HG02870 (cell line): ENCODE results near the gene CAMP.
"Not testable (repeated sequence)": the region's sequence is repeated elsewhere in the genome, so short reads cannot be mapped to it uniquely, and the experiment has no call there.

ENCODE experiments used
- ATAC-seq: cut with Tn5 transposase; IDR thresholded peaks from one replicate; pipeline ENCODE4 v1.9.1; 2021; ENCODE audit warnings: mild to moderate bottlenecking, moderate library complexity; ENCODE audit not compliant: unreplicated experiment

The CAMP gene

DNA sequence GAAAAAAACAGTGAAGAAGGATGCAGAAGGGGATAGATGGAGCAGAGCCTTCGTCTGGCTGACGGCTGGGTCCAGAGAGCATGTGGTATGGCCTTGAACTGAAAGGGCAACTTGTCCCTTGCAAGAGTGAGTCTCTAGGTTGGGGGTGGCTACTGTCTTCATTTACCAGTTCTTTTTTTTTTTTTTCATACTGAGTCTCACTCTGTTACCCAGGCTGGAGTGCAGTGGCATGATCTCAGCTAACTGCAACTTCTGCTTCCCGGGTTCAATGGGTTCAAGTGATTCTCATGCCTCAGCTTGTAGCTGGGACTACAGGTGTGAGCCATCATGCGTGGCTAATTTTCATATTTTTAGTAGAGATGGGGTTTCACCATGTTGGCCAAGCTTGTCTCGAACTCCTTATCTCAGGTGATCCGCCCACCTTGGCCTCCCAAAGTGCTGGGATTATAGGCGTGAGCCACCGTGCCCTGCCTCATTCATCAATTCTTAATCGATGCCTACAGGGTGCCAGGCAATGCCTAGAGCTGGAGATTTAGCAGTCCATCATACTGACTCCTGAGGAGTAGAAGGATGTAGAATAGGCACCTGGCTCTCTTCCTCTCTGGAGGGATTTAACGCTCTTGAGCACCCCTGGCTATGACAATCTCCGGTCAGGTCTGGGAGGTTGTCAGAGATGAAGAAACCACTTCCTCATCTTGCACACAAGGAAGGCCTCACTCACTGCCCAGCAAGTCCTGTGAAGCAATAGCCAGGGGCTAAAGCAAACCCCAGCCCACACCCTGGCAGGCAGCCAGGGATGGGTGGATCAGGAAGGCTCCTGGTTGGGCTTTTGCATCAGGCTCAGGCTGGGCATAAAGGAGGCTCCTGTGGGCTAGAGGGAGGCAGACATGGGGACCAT lies at the start of gene CAMP:
Gene CAMP (plus strand): TSS at position 880 of the 898 bp plus-strand sequence. CDS start 17 bp downstream, at position 897.
- ATAC-seq = peak; percentile 63

- ATAC-seq = no peak
Measured at GRCh38 chr3:48178072-48178471, 45.2 kb upstream of the CAMP start.

DNA sequence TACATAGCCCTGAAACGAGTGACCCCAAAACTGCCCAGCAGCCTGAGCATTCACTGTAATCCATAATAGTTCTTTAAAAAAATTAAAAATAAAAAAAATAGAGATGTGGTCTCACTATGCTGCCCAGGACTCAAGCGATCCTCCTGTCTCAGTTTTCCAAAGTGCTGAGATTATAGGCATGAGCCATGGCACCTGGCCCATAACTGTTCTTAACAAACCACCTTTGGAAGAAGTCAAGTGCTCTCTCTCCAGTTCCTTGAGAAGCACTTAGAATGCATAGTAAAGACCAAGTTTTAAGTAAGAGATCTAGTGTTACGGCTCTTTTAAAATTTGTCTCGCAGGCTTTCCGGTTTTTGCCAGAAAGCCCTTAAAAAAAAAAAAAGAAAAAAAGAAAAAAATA lies 43.3 kb upstream of the CAMP start:
- no peak for ATAC-seq

DNA sequence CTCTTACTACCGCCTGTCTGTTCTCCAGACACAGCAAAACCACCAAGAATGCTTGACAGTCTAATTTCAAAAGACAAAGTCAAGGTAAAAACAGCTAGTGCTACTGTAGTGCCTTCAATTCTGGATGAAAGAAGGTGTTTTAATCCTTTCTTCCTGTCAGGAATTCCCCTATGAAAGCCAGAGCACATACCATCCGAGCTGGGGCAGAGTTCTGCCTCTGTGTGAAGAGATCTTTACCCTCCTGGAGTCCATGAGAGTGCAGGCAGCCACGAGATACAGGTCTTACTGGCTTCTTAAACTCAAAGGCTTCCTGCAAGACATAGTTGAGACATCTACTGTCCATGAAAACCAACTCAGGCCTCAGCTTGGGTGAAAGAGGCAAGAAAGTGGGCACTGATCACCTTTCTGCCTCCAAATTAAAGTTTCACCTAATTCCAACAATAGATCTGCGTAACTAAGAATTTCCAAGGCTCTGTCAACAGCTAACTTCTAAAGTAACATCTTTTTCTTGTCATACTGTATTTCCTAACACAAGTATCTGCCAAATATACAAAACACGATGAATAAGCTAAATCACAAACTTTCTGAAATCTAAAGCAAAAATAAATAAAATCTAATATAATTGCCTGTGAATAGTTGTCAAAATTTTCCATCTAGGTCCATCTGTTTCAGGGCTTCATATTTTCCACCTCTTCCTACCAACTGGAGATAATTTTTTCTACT lies 42.6 kb upstream of the CAMP start:
- no peak for ATAC-seq

DNA sequence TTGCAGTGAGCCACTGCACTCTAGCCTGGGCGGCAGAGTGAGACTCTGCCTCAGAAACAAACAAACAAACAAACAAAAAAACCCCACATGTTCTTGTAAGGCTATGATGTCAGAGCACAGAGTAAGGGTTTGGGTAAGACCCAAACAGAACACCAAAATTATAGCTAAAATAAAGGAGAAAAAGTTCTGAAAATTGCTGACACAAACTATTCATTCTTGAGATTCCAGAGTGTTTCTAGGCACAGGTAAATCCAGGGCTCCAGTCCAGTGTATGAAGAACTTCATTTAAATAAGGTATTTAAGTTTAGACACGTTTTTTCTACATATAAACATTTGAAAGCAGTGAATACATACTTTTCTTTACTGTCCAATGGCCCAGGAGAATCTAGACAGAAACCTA lies 39.0 kb upstream of the CAMP start:
- ATAC-seq = no peak

GRCh38 chr3:48185129-48185528 lies 38.2 kb upstream of the CAMP start:
- no peak for ATAC-seq

GRCh38 chr3:48186631-48187300 lies 36.5 kb upstream of the CAMP start:
- ATAC-seq = no peak

DNA sequence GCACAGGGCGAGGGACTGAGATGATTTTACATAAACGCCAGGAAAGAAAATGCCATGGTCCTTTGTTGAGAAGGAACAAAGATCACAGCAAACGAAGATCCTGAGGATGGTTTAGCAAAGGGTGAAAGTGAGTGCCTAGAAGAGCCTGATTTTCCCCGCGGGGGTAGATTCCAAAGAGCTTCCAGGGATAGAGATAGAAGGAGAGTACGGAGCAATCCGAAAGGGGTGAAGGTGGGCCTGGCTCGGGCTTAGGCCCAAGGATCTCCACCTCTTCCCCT lies 36.1 kb upstream of the CAMP start:
- no peak for ATAC-seq

DNA sequence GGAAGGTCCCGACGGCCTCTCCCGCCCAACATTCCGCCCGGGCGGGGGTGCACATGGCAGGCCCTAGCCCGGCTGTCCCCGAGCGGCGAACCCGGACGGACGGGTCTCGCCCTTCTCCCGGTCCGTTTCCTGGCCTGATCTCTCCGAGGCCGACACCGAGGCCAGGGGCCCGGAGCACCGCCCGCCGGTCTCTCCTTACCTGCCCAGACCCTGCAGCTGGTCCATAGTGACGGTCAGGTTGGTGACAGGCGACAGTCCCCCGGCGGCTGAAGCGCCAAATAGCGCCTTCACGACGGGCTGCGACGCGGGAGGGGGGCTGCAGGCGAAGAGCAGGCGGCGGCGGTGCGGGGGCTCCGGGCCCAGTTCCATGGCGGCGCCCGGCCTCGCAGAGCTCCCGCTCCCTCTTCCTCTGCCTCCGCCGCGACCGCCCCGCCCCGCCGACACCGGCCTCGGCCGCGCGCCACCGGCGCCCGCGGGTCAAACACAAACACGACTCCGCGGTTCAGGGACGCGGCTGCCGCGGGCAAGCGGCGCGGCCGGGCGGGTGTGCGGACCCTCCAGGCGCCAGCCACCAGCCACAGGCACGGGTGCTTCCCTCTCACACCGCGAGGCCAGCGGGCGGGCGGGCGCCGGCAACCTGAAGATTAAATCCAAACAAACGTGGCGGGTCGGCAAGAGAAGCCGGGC lies 35.6 kb upstream of the CAMP start:
- peak; percentile 21 for ATAC-seq

GRCh38 chr3:48188266-48189201 lies 34.8 kb upstream of the CAMP start, which contains the start of gene CDC25A:
TSS of gene CDC25A (minus strand) at chr3:48188417. CDS start at chr3:48187947, 470 bp downstream.
- peak; percentile 94 for ATAC-seq

- ATAC-seq = no peak
Measured at GRCh38 chr3:48189321-48189720, 34.0 kb upstream of the CAMP start.

GRCh38 chr3:48190911-48191310 lies 32.4 kb upstream of the CAMP start:
- ATAC-seq = no peak

DNA sequence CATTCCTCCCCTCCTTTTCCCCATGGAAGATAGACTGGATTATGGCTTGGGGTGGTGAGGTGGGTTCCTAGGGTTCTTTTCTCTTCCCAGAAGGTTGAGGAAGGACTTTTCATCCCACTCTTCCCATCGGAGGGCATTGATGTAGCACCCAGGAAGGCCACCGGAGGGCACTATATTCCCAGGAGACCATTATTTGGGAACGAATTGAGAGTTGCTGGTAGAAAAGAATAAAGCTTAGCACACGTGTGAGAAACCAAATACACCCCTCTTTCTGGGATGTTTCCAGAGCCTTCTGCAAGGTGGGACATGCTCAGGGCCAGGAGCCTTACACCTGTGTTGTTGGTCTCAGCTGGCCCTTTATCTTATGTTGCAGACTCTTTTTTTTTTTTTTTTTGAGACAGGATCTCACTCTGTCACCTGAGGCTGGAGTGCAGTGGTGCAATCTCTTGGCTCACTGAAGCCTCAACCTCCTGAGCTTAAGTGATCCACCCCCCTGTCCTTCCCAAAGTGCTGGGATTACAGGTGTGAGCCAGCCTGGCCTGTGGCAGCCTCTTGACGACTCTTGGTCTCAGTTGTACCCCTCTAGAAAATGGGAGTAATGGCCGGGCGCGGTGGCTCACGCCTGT lies 28.7 kb upstream of the CAMP start:
- ATAC-seq = no peak

GRCh38 chr3:48196611-48197010 lies 26.7 kb upstream of the CAMP start:
- ATAC-seq = no peak

DNA sequence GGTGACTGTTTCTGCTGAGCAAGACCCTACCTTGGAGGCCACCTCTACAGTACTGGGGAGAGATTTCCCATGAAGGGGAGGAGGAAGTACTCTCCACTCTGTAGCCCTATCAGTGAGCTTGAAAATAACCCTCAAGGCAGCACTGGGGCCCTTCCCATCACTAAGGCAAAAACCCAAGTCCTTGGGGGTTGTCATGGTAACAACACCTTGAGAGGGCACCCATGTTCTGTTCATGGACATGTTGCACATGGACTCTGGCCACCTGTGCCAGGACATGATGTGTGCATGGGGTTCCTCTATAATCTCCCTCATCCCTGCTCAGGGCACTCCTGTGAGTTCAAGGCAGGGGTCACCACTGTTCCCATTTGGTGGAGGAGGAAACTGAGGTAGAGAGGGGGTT lies 24.2 kb upstream of the CAMP start:
- ATAC-seq = no peak

GRCh38 chr3:48202632-48203031 lies 20.7 kb upstream of the CAMP start:
- no peak for ATAC-seq

- ATAC-seq = no peak
Measured at GRCh38 chr3:48208076-48208475, 15.2 kb upstream of the CAMP start.

DNA sequence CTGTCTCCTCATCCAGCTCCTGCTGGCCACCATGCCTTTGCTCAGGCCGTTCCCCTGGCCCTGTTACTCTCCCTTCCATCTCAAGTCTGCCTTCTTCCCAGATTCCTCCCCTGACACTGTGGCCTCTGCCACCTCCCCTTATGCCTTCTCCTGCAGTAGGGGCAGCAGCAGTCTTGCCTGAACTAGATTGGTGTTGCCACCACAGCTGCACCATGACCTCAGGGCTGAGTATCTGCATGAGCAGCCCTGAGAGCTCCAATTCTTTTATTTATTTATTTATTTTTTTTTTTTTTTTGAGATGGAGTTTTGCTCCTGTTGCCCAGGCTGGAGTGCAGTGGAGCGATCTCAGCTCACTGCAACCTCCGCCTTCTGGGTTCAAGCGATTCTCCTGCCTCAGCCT lies 13.8 kb upstream of the CAMP start:
- no peak for ATAC-seq

DNA sequence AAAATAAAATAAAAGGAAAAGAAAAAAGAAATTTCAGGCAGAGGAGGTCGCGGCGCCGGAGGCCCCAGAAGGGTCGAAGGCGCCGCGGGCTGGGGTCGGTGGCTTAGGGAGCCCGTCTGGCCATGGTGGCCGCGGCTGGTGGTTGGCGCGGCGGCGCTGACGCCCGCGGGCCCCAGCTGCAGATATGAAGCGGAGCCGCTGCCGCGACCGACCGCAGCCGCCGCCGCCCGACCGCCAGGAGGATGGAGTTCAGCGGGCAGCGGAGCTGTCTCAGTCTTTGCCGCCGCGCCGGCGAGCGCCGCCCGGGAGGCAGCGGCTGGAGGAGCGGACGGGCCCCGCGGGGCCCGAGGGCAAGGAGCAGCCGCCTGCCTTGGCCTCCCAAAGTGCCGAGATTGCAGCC lies 12.8 kb upstream of the CAMP start:
- not testable (repeated sequence) for ATAC-seq

DNA sequence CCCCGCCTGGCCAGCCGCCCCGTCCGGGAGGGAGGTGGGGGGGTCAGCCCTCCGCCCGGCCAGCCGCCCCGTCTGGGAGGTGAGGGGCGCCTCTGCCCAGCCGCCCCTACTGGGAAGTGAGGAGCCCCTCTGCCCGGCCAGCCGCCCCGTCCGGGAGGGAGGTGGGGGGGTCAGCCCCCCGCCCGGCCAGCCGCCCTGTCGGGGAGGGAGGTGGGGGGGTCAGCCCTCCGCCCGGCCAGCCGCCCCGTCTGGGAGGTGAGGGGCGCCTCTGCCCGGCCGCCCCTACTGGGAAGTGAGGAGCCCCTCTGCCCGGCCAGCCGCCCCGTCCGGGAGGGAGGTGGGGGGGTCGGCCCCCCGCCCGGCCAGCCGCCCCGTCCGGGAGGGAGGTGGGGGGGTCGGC lies 11.5 kb upstream of the CAMP start:
- ATAC-seq = not testable (repeated sequence)
